Panc1 (cell line): ENCODE results near the gene WDFY2. TPM values are rescaled to one million over a fixed set of nuclear protein-coding genes. Genes with fewer than 3 reads are reported as not detected.

Source experiments
- ATAC-seq: fragments of 200-7000 bp; cut with Tn5 transposase; 2 replicates; pipeline ENCODE4 v1.9.1; 2020; ENCODE audit warnings: mild to moderate bottlenecking, moderate library complexity
- BruUV-seq: library from RNA; stranded (reverse); fragments of 400-500 nt; replicated peaks from 2 replicates; lab custom pipeline; 2021; lab: Mats Ljungman, UMichigan
- CTCF ChIA-PET: fragments of 300-600 bp; sonication (Branson Sonifier 250); formaldehyde crosslinking; loops from one replicate; lab custom pipeline; 2022; ENCODE audit warnings: antibody characterized with exemption; lab: Charles Lee
- POLR2A ChIA-PET: fragments of 300-600 bp; sonication (Branson Sonifier 250); formaldehyde crosslinking; loops from one replicate; lab custom pipeline; 2022; ENCODE audit warnings: antibody characterized with exemption; lab: Charles Lee
- DNase-seq: peaks from one replicate; pipeline ENCODE4 v3.0.0-alpha.2; 2010; ENCODE audit warnings: low read depth, low spot score
- H3K27ac ChIP-seq: 2 replicates; pipeline ENCODE4 v1.5.1; 2011; ENCODE audit warnings: mild to moderate bottlenecking, low read length, inconsistent platforms
- H3K27me3 ChIP-seq: fragments of 200-500 bp; sonication (Bioruptor generic); 2 replicates; pipeline ENCODE4 v1.6.0; 2014; ENCODE audit warnings: low read length, inconsistent platforms; ENCODE audit not compliant: control insufficient read depth, insufficient read depth
- H3K36me3 ChIP-seq: fragments of 200-500 bp; sonication (Bioruptor generic); 2 replicates; pipeline ENCODE4 v1.5.1; 2014; ENCODE audit warnings: inconsistent platforms, mild to moderate bottlenecking, low read length, moderate library complexity; ENCODE audit not compliant: control insufficient read depth, insufficient read depth
- H3K4me1 ChIP-seq: 2 replicates; pipeline ENCODE4 v1.5.1; 2011; ENCODE audit warnings: inconsistent platforms, mild to moderate bottlenecking, low read length, moderate library complexity; ENCODE audit not compliant: control insufficient read depth, insufficient read depth
- H3K4me3 ChIP-seq, 2 experiments: 2 replicates each; pipeline ENCODE4 v1.5.1; 2011 to 2012; ENCODE audit warnings: low read depth in 2 of 2, low read length in 2 of 2, mild to moderate bottlenecking in 2 of 2, inconsistent platforms in 1 of 2, moderate library complexity in 1 of 2
- H3K9me3 ChIP-seq: fragments of 200-500 bp; sonication (Bioruptor generic); 2 replicates; pipeline ENCODE4 v1.5.1; 2014; ENCODE audit warnings: low read depth, mild to moderate bottlenecking, inconsistent platforms, low read length, moderate library complexity; ENCODE audit not compliant: control insufficient read depth, insufficient read depth
- POLR2AphosphoS5 ChIP-seq: IDR thresholded peaks from 2 replicates; pipeline ENCODE4 v1.6.1; 2012; ENCODE audit warnings: mild to moderate bottlenecking, low read depth, low read length, moderate library complexity
- SIN3A ChIP-seq: IDR thresholded peaks from 2 replicates; pipeline ENCODE4 v1.6.1; 2012; ENCODE audit warnings: low read depth, mild to moderate bottlenecking, low read length, moderate library complexity, borderline replicate concordance; ENCODE audit not compliant: insufficient read depth
- TCF7L2 ChIP-seq: IDR thresholded peaks from 2 replicates; pipeline ENCODE4 v1.6.1; 2011; ENCODE audit warnings: mild to moderate bottlenecking, low read depth, low read length, inconsistent platforms
- in situ Hi-C: cut with HindIII; loops from 2 replicates; pipeline ENCODE4 v1.10.0; 2016; ENCODE audit warnings: low sequenced_read_pairs, low pct_unique_long_range_greater_than_20kb
- intact Hi-C: fragments of 100-400 bp; cut with micrococcal nuclease; formaldehyde crosslinking; loops from one replicate; pipeline ENCODE4 v1.10.0; 2022; ENCODE audit not compliant: unreplicated experiment
- total RNA-seq: library from RNA; stranded (reverse); gene quantifications from one replicate; pipeline ENCODE4 v1.2.1, GENCODE V29; 2021; ENCODE audit not compliant: unreplicated experiment
- TF ChIP-seq, protein P1 (sequence below): fragments of 450-650 bp; IDR thresholded peaks from 2 replicates; pipeline ENCODE4 v1.5.1; 2017; ENCODE audit warnings: mild to moderate bottlenecking
- TF ChIP-seq, protein P2 (sequence below), 2 experiments: IDR thresholded peaks; 2 replicates each; pipeline ENCODE4 v1.6.1; 2011 to 2012; ENCODE audit warnings: low read depth in 2 of 2, control low read depth in 1 of 2, low read length in 1 of 2, mild to moderate bottlenecking in 1 of 2, moderate library complexity in 1 of 2; ENCODE audit not compliant: insufficient read depth in 1 of 2

The WDFY2 gene
- total RNA-seq, 1 experiment from 2014 or later, result 7.8 TPM

DNA sequence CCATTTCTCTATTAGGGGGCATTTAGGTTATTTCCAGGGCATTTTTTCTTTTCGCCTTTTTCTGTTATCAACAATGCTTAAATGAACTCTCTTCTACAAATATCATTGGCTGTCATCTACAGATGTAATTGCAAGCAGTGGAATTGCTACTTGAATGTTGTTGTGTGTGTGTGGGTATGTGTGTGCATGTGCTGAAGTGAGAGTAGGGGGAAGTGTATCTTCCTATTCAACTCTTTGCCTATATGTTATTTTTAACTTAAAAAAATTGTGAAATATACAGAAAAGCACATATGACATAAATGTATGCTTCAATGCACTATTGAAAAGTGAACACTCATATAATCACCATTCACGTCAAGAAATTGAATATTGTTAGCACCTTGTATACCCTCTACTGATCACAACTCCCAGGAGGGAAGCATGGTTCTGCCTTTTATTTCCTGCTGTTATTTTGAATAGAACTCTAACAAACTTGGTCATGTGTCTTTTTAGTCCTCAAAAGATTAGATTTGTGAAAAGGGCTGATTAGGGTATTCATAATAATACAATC lies 24.7 kb downstream of the WDFY2 start:
- H3K9me3 ChIP-seq, result no peaks in the 10 kb centered on the region
- POLR2A ChIA-PET, result interaction anchor here (0.6 kb wide), 1 partner anchor 163 kb away, joined by 3 read pairs; no protein-coding TSS in a partner anchor

DNA sequence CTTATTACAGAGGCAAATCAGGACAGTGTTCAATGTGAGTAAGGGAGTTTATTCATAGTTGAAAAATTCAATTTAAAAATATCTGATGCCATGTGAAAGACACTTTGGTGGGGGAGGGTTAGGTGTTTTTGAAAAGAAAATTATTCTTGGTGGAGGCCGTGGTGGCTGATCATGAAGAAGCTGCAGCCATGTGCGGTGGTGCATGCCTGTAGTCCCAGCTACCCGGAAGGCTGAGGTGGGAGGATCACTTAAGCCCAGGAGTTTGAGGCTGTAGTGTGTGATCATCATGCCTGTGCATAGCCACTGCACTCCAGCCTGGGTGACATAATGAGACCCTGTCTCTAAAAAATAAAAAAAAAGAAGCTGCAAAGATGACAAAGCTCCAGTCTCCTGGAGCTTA lies 28.6 kb downstream of the WDFY2 start:
- no peaks in the 10 kb centered on the region for H3K4me1 ChIP-seq
- POLR2A ChIA-PET, result no interaction called here
- no peak overlapping the region for H3K27ac ChIP-seq
- BruUV-seq, result no TSS peak
- intact Hi-C loops, result no loop called here
- DNase-seq, result no peak
- no peaks in the 10 kb centered on the region for H3K27me3 ChIP-seq
- no peaks in the 10 kb centered on the region for H3K36me3 ChIP-seq
- no peak for TF ChIP-seq TCF7L2
- no peak for TF ChIP-seq SIN3A
- TF ChIP-seq, protein P1, sequence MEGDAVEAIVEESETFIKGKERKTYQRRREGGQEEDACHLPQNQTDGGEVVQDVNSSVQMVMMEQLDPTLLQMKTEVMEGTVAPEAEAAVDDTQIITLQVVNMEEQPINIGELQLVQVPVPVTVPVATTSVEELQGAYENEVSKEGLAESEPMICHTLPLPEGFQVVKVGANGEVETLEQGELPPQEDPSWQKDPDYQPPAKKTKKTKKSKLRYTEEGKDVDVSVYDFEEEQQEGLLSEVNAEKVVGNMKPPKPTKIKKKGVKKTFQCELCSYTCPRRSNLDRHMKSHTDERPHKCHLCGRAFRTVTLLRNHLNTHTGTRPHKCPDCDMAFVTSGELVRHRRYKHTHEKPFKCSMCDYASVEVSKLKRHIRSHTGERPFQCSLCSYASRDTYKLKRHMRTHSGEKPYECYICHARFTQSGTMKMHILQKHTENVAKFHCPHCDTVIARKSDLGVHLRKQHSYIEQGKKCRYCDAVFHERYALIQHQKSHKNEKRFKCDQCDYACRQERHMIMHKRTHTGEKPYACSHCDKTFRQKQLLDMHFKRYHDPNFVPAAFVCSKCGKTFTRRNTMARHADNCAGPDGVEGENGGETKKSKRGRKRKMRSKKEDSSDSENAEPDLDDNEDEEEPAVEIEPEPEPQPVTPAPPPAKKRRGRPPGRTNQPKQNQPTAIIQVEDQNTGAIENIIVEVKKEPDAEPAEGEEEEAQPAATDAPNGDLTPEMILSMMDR, result no peak
- TF ChIP-seq, protein P2, sequence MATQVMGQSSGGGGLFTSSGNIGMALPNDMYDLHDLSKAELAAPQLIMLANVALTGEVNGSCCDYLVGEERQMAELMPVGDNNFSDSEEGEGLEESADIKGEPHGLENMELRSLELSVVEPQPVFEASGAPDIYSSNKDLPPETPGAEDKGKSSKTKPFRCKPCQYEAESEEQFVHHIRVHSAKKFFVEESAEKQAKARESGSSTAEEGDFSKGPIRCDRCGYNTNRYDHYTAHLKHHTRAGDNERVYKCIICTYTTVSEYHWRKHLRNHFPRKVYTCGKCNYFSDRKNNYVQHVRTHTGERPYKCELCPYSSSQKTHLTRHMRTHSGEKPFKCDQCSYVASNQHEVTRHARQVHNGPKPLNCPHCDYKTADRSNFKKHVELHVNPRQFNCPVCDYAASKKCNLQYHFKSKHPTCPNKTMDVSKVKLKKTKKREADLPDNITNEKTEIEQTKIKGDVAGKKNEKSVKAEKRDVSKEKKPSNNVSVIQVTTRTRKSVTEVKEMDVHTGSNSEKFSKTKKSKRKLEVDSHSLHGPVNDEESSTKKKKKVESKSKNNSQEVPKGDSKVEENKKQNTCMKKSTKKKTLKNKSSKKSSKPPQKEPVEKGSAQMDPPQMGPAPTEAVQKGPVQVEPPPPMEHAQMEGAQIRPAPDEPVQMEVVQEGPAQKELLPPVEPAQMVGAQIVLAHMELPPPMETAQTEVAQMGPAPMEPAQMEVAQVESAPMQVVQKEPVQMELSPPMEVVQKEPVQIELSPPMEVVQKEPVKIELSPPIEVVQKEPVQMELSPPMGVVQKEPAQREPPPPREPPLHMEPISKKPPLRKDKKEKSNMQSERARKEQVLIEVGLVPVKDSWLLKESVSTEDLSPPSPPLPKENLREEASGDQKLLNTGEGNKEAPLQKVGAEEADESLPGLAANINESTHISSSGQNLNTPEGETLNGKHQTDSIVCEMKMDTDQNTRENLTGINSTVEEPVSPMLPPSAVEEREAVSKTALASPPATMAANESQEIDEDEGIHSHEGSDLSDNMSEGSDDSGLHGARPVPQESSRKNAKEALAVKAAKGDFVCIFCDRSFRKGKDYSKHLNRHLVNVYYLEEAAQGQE (IDR thresholded peaks at IDR 0.05; ENCODE audit: insufficient read depth in 1 of 2, low read depth in 2 of 2, low read length in 1 of 2), result no peak
- no peak for TF ChIP-seq POLR2AphosphoS5
- in situ Hi-C loops, result no loop called here
- no peak overlapping the region for H3K4me3 ChIP-seq
- H3K9me3 ChIP-seq, result no peaks in the 10 kb centered on the region
- no peak for ATAC-seq
- CTCF ChIA-PET, result interaction anchor here (0.6 kb wide), 1 partner anchor 160 kb away, joined by 4 read pairs; the partner anchor contains the start of gene INTS6

More for the DNA sequence above, 24.7 kb downstream of the WDFY2 start:
- no peaks in the 10 kb centered on the region for H3K27me3 ChIP-seq
- in situ Hi-C loops (no loop called here), intact Hi-C loops (no loop called here)
- no peaks in the 10 kb centered on the region for H3K4me1 ChIP-seq
- no peak overlapping the region for H3K4me3 ChIP-seq
- TF ChIP-seq, protein P2 (IDR thresholded peaks at IDR 0.05; ENCODE audit: insufficient read depth in 1 of 2, low read depth in 2 of 2, low read length in 1 of 2), result no peak
- no peak for TF ChIP-seq POLR2AphosphoS5
- no peak for TF ChIP-seq TCF7L2
- TF ChIP-seq, protein P1, result no peak
- no peak for TF ChIP-seq SIN3A
- no peaks in the 10 kb centered on the region for H3K36me3 ChIP-seq
- H3K27ac ChIP-seq, result no peak overlapping the region
- no TSS peak for BruUV-seq
- ATAC-seq (no peak), DNase-seq (no peak)
- CTCF ChIA-PET, result no interaction called here
